B cell (primary cell): ENCODE measurements around the gene CEP89.

ENCODE experiments used
- CTCF ChIP-seq: fragments of 200-600 bp; IDR thresholded peaks from one replicate; pipeline ENCODE4 v1.8.0; 2022; ENCODE audit warnings: antibody characterized with exemption, mild to moderate bottlenecking
- EZH2 ChIP-seq: IDR thresholded peaks from 2 replicates; pipeline ENCODE4 v1.6.1; 2012; ENCODE audit warnings: borderline replicate concordance, low read depth, mild to moderate bottlenecking, moderate library complexity, low read length; ENCODE audit not compliant: insufficient read depth, poor library complexity, severe bottlenecking

- TF ChIP-seq CTCF (no peak), EZH2 (no peak)
These were observed 80.1 kb downstream of the CEP89 start for GRCh38 chr19:32891609-32892008.
